Measurements from ENCODE around the gene TOB1. TPM values are rescaled to one million over a fixed set of nuclear protein-coding genes. Genes with fewer than 3 reads are reported as not detected.
"Not testable (repeated sequence)": the region's sequence is repeated elsewhere in the genome, so short reads cannot be mapped to it uniquely, and the experiment has no call there.

Gene TOB1
- total RNA-seq, 1 experiment from 2014 or later: 114 TPM

DNA sequence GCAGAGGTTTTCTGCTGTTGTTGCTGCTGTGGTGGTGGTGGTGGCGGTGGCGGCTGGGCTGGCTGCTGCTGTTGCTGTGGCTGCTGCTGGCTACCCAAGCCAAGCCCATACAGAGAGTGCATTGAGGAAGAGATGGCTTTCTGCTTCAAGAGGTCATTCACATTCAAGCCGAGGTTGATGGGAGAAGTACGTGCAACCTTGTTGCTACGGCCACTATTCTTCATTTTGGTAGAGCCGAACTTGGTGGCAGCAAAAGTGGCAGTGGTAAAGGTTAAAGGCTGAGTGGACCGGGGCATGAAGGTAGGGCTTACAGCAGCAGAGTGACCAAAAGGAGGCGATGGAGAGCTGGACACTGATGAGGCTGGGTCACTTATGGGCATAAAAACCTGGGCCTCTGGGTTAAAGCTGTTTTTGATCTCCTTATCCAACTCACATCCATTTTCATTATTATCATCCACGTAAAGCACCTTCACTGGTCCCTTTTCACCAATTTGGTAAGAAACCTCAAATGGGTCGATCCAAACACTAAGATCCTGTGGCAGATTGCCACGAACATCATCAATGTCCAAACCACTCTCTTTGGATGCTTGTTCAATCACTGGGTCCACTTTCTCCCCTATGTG is 2.8 kb downstream of the TOB1 start:
- DNase-seq: peak; percentile 77 to 83
- peaks cover 9% of the 10 kb centered on the region for H3K4me1 ChIP-seq
- Mint-ChIP-seq H3K27me3 (ENCODE audit: insufficient read depth, unreplicated experiment) (no peaks in the 10 kb centered on the region), H3K9me3 (ENCODE audit: unreplicated experiment) (no peaks in the 10 kb centered on the region), H3K4me1 (ENCODE audit: low read depth, unreplicated experiment) (peaks cover 23% of the 10 kb centered on the region), H3K27ac (ENCODE audit: unreplicated experiment) (peak overlapping the region; percentile 2), H3K36me3 (ENCODE audit: insufficient read depth, unreplicated experiment) (peaks cover 70% of the 10 kb centered on the region), H3K4me3 (ENCODE audit: unreplicated experiment) (peak overlapping the region; percentile 79)
- no peaks in the 10 kb centered on the region for H3K9me3 ChIP-seq
- ChIA-PET POLR2A (interaction anchor here (0.5 to 5.6 kb wide), 5 partner anchors 22 to 434 kb away, joined by 3 to 296 read pairs (median 5); no protein-coding TSS in a partner anchor), CTCF (interaction anchor here (0.6 to 2.2 kb wide), 19 partner anchors 11 to 136 kb away, joined by 3 to 35 read pairs (median 4); no protein-coding TSS in a partner anchor)
- no TSS peak for BruUV-seq (replicated peaks)
- no peaks in the 10 kb centered on the region for H3K27me3 ChIP-seq (replicated peaks; ENCODE audit: control insufficient read depth, insufficient read depth, low read length)
- peaks cover 7% of the 10 kb centered on the region for H3K36me3 ChIP-seq (ENCODE audit: control insufficient read depth, insufficient read depth, low read length)
- intact Hi-C loops (cut with micrococcal nuclease; ENCODE audit: unreplicated experiment): loop anchor here (1.0 kb wide), 2 partner anchors 11 to 87 kb away; no protein-coding TSS in a partner anchor
- TF ChIP-seq, protein P1, sequence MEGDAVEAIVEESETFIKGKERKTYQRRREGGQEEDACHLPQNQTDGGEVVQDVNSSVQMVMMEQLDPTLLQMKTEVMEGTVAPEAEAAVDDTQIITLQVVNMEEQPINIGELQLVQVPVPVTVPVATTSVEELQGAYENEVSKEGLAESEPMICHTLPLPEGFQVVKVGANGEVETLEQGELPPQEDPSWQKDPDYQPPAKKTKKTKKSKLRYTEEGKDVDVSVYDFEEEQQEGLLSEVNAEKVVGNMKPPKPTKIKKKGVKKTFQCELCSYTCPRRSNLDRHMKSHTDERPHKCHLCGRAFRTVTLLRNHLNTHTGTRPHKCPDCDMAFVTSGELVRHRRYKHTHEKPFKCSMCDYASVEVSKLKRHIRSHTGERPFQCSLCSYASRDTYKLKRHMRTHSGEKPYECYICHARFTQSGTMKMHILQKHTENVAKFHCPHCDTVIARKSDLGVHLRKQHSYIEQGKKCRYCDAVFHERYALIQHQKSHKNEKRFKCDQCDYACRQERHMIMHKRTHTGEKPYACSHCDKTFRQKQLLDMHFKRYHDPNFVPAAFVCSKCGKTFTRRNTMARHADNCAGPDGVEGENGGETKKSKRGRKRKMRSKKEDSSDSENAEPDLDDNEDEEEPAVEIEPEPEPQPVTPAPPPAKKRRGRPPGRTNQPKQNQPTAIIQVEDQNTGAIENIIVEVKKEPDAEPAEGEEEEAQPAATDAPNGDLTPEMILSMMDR (IDR thresholded peaks at IDR 0.05; ENCODE audit: insufficient read depth in 1 of 2, low read depth in 1 of 2, low read length in 1 of 2, severe bottlenecking in 1 of 2, unreplicated experiment in 1 of 2): peak; percentile 83 to 86
- no peak overlapping the region; the same call in 1 of the 2 replicates for H3K4me3 ChIP-seq (ENCODE audit: low read depth, low read length)

DNA sequence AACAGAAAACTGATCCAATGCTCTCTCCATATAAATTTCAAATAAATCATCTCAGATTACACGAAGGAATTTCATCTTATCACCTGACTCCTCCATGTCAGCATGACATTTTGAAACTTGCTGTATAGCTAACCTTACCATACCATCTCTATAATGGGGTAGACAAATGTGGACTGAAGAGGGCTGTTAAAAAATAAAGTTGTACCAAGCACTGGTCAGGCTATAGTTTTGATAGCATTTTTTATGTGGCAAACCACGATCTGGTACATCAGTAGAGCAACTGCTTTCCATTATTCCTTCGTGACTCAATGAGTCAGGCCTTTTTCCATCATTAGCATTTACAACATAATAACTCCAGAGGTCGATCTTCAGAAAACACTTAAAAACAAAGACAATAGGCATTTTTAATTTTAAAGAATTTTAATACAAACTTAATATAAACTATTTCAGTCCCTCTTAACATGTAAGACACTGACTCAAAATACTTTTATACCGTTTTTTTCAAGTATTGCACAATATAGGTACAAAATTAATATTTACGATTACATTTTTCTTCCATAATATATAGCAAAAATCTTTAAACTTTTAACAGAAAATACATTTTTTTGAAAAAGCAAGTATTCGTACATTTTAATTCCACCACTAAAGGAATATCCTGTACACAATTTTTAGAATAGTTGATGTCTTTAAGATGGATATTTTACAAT is 4.2 kb downstream of the TOB1 start:
- no TSS peak for BruUV-seq (replicated peaks)
- Histone ChIP-seq H3K9me3 (no peaks in the 10 kb centered on the region), H3K27me3 (replicated peaks; ENCODE audit: control insufficient read depth, insufficient read depth, low read length) (no peaks in the 10 kb centered on the region), H3K36me3 (ENCODE audit: control insufficient read depth, insufficient read depth, low read length) (peaks cover 7% of the 10 kb centered on the region), H3K4me3 (ENCODE audit: low read depth, low read length) (no peak overlapping the region), H3K4me1 (peaks cover 7% of the 10 kb centered on the region; the same call in 1 of the 2 replicates)
- Mint-ChIP-seq H3K4me1 (ENCODE audit: low read depth, unreplicated experiment) (peaks cover 18% of the 10 kb centered on the region), H3K9me3 (ENCODE audit: unreplicated experiment) (no peaks in the 10 kb centered on the region), H3K36me3 (ENCODE audit: insufficient read depth, unreplicated experiment) (peaks cover 59% of the 10 kb centered on the region), H3K27me3 (ENCODE audit: insufficient read depth, unreplicated experiment) (no peaks in the 10 kb centered on the region), H3K27ac (ENCODE audit: unreplicated experiment) (no peak overlapping the region), H3K4me3 (ENCODE audit: unreplicated experiment) (no peak overlapping the region)
- no peak for DNase-seq
- ChIA-PET CTCF (interaction anchor here (0.6 to 2.2 kb wide), 4 partner anchors 10 to 83 kb away, joined by 3 to 11 read pairs (median 8); no protein-coding TSS in a partner anchor), POLR2A (interaction anchor here (0.6 to 1.7 kb wide), 5 partner anchors 9 to 84 kb away, joined by 3 to 6 read pairs (median 4); no protein-coding TSS in a partner anchor)
- intact Hi-C loops (cut with micrococcal nuclease; ENCODE audit: unreplicated experiment): no loop called here
- TF ChIP-seq, protein P1 (IDR thresholded peaks at IDR 0.05; ENCODE audit: insufficient read depth in 1 of 2, low read depth in 1 of 2, low read length in 1 of 2, severe bottlenecking in 1 of 2, unreplicated experiment in 1 of 2): no peak

DNA sequence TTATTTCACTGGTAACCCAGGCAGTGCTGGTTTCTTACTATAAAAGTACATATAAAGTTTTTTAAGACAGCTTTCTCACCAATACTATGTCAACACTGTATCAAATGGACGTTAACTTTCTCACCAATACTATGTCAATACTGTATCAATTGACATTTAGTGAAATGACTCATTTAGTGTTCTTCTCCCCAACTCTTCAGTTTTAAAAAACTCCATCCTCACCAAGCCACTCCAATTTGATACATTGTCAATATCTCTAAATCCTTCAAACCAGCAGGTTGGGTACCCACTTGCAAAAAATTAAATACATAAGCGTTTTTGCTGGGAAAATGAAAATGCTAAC is 4.8 kb downstream of the TOB1 start:
- no TSS peak for BruUV-seq (replicated peaks)
- H3K4me3 Mint-ChIP-seq (ENCODE audit: unreplicated experiment): no peak overlapping the region
- DNase-seq: no peak
- no peaks in the 10 kb centered on the region for H3K27me3 ChIP-seq (replicated peaks; ENCODE audit: control insufficient read depth, insufficient read depth, low read length)
- POLR2A ChIA-PET: interaction anchor here (0.7 to 1.7 kb wide), 4 partner anchors 9 to 78 kb away, joined by 3 to 6 read pairs (median 4); no protein-coding TSS in a partner anchor
- TF ChIP-seq, protein P1 (IDR thresholded peaks at IDR 0.05; ENCODE audit: insufficient read depth in 1 of 2, low read depth in 1 of 2, low read length in 1 of 2, severe bottlenecking in 1 of 2, unreplicated experiment in 1 of 2): no peak
- H3K27ac Mint-ChIP-seq (ENCODE audit: unreplicated experiment): no peak overlapping the region
- no peaks in the 10 kb centered on the region for H3K9me3 Mint-ChIP-seq (ENCODE audit: unreplicated experiment)
- peaks cover 18% of the 10 kb centered on the region for H3K4me1 Mint-ChIP-seq (ENCODE audit: low read depth, unreplicated experiment)
- peaks cover 7% of the 10 kb centered on the region for H3K36me3 ChIP-seq (ENCODE audit: control insufficient read depth, insufficient read depth, low read length)
- CTCF ChIA-PET: interaction anchor here (1.2 to 2.2 kb wide), 4 partner anchors 9 to 96 kb away, joined by 4 to 11 read pairs (median 7); no protein-coding TSS in a partner anchor
- H3K36me3 Mint-ChIP-seq (ENCODE audit: insufficient read depth, unreplicated experiment): peaks cover 52% of the 10 kb centered on the region
- no peaks in the 10 kb centered on the region for H3K27me3 Mint-ChIP-seq (ENCODE audit: insufficient read depth, unreplicated experiment)
- intact Hi-C loops (cut with micrococcal nuclease; ENCODE audit: unreplicated experiment): no loop called here
- H3K4me3 ChIP-seq (ENCODE audit: low read depth, low read length): no peak overlapping the region
- H3K9me3 ChIP-seq: no peaks in the 10 kb centered on the region
- H3K4me1 ChIP-seq: peaks cover 10% of the 10 kb centered on the region

DNA sequence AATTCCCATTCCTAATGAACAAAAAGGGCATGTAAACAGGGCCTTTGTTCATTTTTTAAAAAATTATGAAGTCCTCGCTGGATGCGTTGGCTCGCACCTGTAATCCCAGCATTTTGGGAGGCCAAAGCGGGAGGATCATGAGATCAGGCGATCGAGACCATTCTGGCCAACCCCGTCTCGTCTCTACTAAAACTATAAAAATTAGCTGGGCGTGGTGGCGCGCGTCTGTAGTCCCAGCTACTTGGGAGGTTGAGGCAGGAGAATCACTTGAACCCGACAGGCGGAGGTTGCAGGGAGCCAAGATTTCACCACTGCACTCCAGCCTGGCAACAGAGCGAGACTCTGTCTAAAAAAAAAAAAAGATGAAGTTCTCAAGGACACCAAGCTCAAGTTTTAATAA is 6.4 kb downstream of the TOB1 start:
- BruUV-seq (replicated peaks); H3K27ac Mint-ChIP-seq (ENCODE audit: unreplicated experiment); intact Hi-C loops (cut with micrococcal nuclease; ENCODE audit: unreplicated experiment); H3K27me3 ChIP-seq (replicated peaks; ENCODE audit: control insufficient read depth, insufficient read depth, low read length); H3K9me3 Mint-ChIP-seq (ENCODE audit: unreplicated experiment); H3K36me3 ChIP-seq (ENCODE audit: control insufficient read depth, insufficient read depth, low read length); H3K27me3 Mint-ChIP-seq (ENCODE audit: insufficient read depth, unreplicated experiment); H3K4me3 Mint-ChIP-seq (ENCODE audit: unreplicated experiment); H3K4me3 ChIP-seq (ENCODE audit: low read depth, low read length); H3K9me3 ChIP-seq: not testable (repeated sequence)
- ChIA-PET CTCF (interaction anchor here (0.7 to 2.0 kb wide), 3 partner anchors 90 to 115 kb away, joined by 3 to 5 read pairs (median 4); no protein-coding TSS in a partner anchor), POLR2A (interaction anchor here (0.6 to 1.2 kb wide), 2 partner anchors 52 to 71 kb away, joined by 3 read pairs; no protein-coding TSS in a partner anchor)
- H3K4me1 ChIP-seq: peaks cover 17% of the 10 kb centered on the region
- peaks cover 38% of the 10 kb centered on the region for H3K36me3 Mint-ChIP-seq (ENCODE audit: insufficient read depth, unreplicated experiment)
- DNase-seq: peak in 1 of 2 experiments; percentile 29
- peaks cover 25% of the 10 kb centered on the region for H3K4me1 Mint-ChIP-seq (ENCODE audit: low read depth, unreplicated experiment)

All from Caco-2 (cell line).